Measurements from ENCODE around the gene TMEM171.

DNA sequence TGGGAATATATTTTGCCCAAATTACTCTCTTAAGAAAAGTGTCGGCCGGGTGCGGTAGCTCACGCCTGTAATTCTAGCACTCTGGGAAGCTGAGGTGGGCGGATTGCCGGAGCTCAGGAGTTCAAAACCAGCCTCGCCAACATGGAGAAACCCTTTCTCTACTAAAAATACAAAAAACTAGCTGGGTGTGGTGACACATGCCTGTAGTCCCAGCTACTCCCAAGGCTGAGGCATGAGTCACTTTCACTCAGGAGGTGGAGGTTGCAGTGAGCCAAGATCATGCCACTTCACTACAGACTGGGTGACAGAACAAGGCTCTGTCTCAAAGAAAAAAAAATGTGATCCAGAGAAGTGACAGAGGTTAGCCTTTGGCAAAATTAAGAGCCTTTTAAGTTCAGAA lies 26.4 kb upstream of the TMEM171 start:
- TF ChIP-seq POLR2A (IDR thresholded peaks at IDR 0.05) (no peak), POLR2AphosphoS5 (IDR thresholded peaks at IDR 0.05) (no peak)
- TF ChIP-seq, protein P1, sequence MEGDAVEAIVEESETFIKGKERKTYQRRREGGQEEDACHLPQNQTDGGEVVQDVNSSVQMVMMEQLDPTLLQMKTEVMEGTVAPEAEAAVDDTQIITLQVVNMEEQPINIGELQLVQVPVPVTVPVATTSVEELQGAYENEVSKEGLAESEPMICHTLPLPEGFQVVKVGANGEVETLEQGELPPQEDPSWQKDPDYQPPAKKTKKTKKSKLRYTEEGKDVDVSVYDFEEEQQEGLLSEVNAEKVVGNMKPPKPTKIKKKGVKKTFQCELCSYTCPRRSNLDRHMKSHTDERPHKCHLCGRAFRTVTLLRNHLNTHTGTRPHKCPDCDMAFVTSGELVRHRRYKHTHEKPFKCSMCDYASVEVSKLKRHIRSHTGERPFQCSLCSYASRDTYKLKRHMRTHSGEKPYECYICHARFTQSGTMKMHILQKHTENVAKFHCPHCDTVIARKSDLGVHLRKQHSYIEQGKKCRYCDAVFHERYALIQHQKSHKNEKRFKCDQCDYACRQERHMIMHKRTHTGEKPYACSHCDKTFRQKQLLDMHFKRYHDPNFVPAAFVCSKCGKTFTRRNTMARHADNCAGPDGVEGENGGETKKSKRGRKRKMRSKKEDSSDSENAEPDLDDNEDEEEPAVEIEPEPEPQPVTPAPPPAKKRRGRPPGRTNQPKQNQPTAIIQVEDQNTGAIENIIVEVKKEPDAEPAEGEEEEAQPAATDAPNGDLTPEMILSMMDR (IDR thresholded peaks at IDR 0.05): no peak
